Measurements from ENCODE around the gene TNNT3. TPM values are rescaled to one million over a fixed set of nuclear protein-coding genes. Genes with fewer than 3 reads are reported as not detected.

The TNNT3 gene
- total RNA-seq, 1 experiment from 2014 or later = not detected

DNA sequence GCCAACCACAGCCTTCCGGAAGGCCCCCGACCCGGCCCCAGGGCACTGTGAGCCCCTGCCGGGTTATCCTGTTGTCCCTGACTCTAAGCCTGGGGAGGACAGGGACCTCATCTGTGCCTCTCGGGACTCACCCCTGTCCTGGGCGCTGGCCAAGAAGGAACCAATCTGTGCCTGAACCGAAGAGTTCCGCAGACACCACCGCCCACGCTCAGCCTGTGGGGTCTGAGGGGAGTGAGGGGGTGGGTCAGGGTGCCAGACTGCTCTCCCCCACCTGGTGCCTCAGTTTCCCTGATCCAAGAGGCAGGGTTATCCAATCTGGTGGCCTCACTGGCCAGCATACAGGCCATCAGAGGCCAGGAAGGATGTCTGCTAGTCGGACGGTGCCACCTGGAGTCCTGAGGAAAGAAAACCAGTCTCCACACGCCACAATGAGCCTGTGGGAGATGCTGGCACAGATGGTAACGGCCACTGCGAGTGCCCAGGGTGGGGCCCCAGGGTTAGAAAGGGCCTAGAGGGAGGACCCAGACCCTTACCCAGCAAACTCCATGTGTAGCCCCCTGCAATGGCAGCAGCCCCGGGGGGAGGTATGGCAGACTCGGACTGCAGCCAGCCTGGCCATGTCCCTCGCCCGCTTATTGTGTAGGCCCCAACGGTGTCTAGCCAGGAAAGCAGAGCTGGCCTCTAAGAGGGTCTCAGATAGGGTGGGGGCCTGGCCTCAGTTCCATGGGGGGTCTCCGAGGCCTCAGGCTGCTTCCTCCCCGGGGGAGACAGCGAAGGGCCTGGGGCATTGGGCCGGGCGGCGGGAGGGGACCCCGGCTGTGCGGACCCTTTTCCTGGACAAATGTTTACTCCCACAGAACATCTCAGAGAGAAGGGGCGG lies 827 bp upstream of the TNNT3 start:
- Mint-ChIP-seq H3K4me1 (ENCODE audit: insufficient read depth, unreplicated experiment) (no peaks in the 10 kb centered on the region), H3K27me3 (ENCODE audit: insufficient read depth, unreplicated experiment) (peaks cover 17% of the 10 kb centered on the region), H3K27ac (ENCODE audit: low read depth, unreplicated experiment) (no peak overlapping the region), H3K4me3 (ENCODE audit: unreplicated experiment) (no peak overlapping the region), H3K36me3 (ENCODE audit: insufficient read depth, unreplicated experiment) (no peaks in the 10 kb centered on the region), H3K9me3 (ENCODE audit: unreplicated experiment) (peaks cover 7% of the 10 kb centered on the region)
- POLR2A ChIA-PET = no interaction called here
- intact Hi-C loops (cut with micrococcal nuclease) = loop anchor here (1.0 to 5.0 kb wide), 3 partner anchors 36 to 225 kb away; no protein-coding TSS in a partner anchor
- CTCF ChIA-PET = no interaction called here
- peak; percentile 31 for DNase-seq (ENCODE audit: unreplicated experiment)
- BruUV-seq (replicated peaks) = no TSS peak
- peak; percentile 31 for TF ChIP-seq CTCF (IDR thresholded peaks at IDR 0.05; ENCODE audit: unreplicated experiment)

GRCh38 chr11:1920128-1920908 lies 815 bp downstream of the TNNT3 start:
- Mint-ChIP-seq H3K36me3 (ENCODE audit: insufficient read depth, unreplicated experiment) (no peaks in the 10 kb centered on the region), H3K27ac (ENCODE audit: low read depth, unreplicated experiment) (no peak overlapping the region), H3K9me3 (ENCODE audit: unreplicated experiment) (no peaks in the 10 kb centered on the region), H3K27me3 (ENCODE audit: insufficient read depth, unreplicated experiment) (peaks cover 8% of the 10 kb centered on the region), H3K4me1 (ENCODE audit: insufficient read depth, unreplicated experiment) (no peaks in the 10 kb centered on the region), H3K4me3 (ENCODE audit: unreplicated experiment) (no peak overlapping the region)
- ChIA-PET POLR2A (interaction anchor here (0.5 to 0.7 kb wide), 2 partner anchors 9 to 15 kb away, joined by 3 to 4 read pairs; no protein-coding TSS in a partner anchor), CTCF (interaction anchor here (0.5 to 2.0 kb wide), 4 partner anchors 38 to 264 kb away, joined by 3 to 13 read pairs (median 4); no protein-coding TSS in a partner anchor)
- no TSS peak for BruUV-seq (replicated peaks)
- intact Hi-C loops (cut with micrococcal nuclease) = no loop called here
- no peak for DNase-seq (ENCODE audit: unreplicated experiment)
- TF ChIP-seq CTCF (IDR thresholded peaks at IDR 0.05; ENCODE audit: unreplicated experiment) = no peak

DNA sequence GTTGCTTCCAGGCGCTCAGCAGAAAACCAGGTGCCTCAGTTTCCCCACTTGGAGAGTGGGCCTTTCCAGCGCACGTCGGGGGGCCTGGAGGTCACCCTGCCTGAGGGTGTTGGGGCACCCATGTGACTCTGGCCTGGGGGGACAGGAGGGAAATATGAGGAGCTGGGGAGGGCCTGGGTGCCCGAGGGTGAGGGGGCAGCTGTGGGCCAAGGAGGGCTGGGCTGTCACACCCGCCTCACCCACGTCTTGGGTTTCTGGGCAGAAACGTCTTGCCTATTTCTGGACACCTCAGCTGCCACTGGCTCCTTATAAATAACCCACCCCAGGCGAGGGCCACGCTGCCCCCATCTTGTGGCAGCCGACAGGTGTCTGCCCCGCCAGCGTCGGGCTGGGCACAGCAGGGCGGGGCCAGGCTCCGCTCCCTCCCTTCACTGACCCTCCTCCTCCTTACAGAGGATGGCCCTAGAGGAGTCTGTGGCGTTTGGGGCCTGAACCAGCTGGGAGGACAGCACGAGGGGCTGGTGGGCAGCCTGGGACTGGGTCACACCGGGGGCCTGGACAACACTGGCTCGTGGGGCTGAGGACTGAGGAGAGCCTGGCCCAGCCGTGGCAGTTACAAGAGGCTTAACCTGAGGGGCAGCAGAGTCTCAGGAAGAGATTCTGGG lies 1.5 kb downstream of the TNNT3 start:
- no TSS peak for BruUV-seq (replicated peaks)
- intact Hi-C loops (cut with micrococcal nuclease) = no loop called here
- Mint-ChIP-seq H3K27me3 (ENCODE audit: insufficient read depth, unreplicated experiment) (peaks cover 7% of the 10 kb centered on the region), H3K4me1 (ENCODE audit: insufficient read depth, unreplicated experiment) (no peaks in the 10 kb centered on the region), H3K9me3 (ENCODE audit: unreplicated experiment) (no peaks in the 10 kb centered on the region), H3K27ac (ENCODE audit: low read depth, unreplicated experiment) (no peak overlapping the region), H3K4me3 (ENCODE audit: unreplicated experiment) (no peak overlapping the region), H3K36me3 (ENCODE audit: insufficient read depth, unreplicated experiment) (no peaks in the 10 kb centered on the region)
- no peak for DNase-seq (ENCODE audit: unreplicated experiment)
- ChIA-PET CTCF (interaction anchor here (0.5 to 2.0 kb wide), 7 partner anchors 18 to 231 kb away, joined by 3 to 13 read pairs (median 3); no protein-coding TSS in a partner anchor), POLR2A (no interaction called here)
- no peak for TF ChIP-seq CTCF (IDR thresholded peaks at IDR 0.05; ENCODE audit: unreplicated experiment)

Measured in MCF 10A (cell line).